ENCODE measurements around the gene TTC9C.
"Not testable (repeated sequence)": the region's sequence is repeated elsewhere in the genome, so short reads cannot be mapped to it uniquely, and the experiment has no call there.

TTC9C gene

DNA sequence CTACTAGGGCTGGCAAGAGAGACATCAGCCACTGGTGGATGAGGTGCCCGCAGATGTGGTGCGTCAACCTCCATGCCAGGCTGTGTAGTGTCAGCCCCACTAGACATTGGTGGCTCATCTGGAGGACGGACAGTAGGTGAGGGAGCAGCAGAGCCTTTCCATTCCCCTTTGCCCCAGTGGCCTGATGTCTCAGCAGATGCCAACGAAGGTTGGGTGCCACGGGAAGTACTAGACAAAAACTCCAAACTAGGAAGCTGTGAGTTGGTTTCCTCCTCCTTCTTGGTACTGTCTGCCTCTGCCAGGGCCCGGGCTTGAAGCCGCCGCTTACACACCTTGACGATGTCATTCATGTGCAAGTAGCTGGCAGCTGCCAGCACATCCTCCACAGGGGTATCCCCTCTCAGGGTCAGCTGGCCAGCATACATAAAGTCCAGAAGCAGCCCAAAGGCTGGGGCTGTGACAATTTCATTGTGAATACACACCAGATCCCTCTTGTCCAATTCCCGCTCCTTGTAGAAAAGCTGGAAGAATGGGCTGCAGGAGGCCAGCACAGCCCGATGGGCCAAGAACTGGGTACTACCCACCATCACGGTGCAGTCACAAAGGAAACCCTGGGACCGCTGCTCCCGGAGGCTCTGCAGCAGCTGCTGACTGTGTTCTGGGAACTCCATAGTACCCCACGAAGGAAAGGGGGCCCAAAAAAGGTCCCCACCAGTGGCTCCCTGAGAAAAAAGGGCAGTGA is 24.9 kb downstream of the TTC9C start:
- no peak for DNase-seq

DNA sequence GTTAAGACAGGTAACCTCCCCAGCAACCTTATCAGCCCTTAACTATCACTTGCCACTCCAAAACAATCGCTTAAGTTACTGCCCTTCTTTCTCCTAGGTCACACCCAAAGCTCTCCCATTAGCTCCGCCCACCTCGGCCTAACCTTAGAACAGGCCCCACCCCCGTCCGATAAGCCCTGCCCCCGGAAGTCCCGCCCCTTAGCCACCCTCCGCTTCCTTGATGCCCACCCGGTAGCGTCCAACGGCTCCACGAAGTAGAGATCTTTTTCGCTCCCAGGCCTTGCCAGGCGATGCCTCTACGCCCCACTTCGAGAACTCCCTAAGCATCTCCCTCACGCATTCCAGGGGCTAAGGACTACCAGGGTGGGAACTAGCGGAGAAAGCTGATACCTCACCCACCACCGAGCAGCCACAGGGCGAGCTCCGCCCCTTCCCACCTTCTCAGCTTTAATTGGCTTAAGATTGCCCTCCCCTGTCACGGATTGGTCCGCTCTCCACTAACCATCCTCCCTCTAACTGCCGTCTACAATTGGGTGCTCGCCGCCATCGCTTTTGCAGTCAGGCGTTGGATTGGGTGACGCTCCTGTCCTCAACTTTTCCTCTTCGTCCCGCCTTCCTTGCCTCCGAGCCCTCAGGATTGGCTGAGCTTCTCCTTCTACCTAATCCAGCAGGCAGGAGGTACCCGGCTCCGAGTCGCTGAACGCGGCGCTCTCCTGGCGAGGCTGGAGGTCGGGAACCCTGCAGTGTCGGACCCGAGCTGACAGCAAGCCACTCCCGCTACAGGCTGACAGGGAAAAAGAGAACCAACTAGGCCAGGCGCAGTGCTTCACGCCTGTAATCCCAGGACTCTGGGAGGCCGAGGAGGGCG is 25.7 kb downstream of the TTC9C start, which contains the start of gene ZBTB3:
TSS of gene ZBTB3 (minus strand) at position 425 of the 868 bp plus-strand sequence. CDS start 496 bp downstream, outside the sequence.
- peak; percentile 99 for DNase-seq

DNA sequence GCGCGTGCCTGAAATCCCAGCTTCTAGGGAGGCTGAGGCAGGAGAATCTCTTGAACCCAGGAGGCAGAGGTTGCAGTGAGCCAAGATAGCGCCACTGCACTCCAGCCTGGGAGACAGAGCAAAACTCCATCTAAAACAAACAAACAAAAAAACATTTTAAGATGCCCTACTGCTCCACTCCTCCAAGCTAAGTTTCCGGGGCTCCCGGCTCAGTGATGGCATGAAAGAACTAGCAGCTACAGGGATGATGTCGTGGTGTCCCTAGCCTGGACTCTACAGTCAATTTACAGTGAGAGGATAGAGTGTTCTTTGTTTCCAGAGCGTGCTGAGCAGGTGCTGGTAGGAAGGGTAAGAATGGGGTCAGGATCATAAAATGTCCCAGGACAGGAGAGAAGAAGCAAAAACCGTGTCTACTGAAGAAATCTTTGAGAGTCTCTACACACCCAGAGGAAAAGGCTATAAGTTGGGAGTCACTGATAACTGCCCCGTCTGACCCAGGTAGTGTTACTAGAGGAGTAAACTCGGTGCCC is 26.9 kb downstream of the TTC9C start:
- no peak for DNase-seq

DNA sequence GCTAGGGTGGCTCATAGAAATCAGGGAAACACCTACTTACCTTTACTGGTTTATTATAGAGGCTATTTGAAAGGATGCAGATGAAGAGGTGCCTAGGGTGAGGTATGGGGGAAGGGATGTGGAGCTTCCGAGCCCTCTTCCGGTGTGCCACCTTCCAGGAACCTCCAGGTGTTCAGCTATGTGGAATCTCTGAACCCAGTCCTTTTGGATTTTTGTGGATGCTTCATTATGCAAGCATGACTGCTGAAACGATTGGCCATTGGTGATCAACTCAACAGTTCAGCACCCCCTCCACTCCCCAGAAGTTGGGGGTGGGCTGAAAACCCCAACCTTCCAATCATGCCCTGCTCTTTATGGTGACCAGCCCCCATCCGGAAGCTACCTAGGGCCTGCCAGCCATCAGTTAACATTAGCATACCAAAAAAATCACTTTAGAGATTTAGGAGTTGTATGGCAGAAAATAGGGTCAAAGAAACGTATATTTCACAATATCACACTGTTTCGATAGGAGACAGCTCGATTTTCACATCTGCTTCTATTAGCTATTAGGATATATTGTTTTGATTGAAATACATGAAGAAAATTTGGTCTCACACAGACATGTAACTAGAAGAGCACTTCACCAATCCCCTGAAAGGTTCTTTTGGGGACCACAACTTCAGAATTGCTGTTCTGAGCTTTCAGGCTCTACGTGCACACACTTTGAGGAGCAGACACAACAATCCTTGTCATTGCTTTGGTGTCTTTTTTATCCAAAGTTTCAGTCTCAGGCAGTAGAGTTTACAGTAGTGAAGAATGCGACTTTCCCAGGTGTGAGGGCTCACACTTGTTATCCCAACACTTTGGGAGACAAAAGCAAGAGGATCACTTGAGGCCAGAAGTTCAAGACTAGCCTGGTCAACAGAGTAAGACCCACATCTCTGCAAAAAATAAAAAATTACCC is 29.8 kb downstream of the TTC9C start:
- DNase-seq = no peak

DNA sequence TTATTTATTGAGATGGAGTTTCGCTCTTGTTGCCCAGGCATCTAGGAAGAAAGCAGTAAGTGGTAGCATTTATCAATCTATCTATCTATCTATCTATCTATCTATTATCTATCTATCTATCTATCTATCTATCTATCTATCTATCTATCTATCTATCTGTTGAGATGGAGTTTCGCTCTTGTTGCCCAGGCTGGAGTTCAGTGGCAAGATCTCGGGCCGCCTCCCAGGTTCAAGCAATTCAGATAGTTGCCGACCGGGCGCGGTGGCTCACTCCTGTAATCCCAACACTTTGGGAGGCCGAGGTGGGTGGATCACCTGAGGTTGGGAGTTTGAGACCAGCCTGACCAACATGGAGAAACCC is 32.6 kb downstream of the TTC9C start:
- not testable (repeated sequence) for DNase-seq

DNA sequence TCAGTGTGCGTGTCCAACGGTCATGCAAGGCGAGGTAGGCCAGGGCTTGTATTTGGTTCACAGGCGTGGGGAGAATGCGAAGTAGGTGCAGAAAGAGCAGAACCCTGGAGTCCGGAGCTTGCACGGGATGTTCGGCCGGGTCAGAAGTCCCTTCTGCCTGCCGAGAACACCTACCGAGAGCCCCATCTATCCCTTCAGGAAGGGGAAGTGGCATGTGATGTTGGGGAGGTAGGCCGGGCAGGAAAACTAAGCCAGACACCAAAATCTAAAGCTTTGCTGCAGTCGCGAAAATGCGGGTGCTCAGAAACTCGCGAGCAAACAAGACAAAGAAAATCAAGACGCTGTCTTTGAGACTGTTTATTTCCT is 42.5 kb downstream of the TTC9C start:
- no peak for DNase-seq

DNA sequence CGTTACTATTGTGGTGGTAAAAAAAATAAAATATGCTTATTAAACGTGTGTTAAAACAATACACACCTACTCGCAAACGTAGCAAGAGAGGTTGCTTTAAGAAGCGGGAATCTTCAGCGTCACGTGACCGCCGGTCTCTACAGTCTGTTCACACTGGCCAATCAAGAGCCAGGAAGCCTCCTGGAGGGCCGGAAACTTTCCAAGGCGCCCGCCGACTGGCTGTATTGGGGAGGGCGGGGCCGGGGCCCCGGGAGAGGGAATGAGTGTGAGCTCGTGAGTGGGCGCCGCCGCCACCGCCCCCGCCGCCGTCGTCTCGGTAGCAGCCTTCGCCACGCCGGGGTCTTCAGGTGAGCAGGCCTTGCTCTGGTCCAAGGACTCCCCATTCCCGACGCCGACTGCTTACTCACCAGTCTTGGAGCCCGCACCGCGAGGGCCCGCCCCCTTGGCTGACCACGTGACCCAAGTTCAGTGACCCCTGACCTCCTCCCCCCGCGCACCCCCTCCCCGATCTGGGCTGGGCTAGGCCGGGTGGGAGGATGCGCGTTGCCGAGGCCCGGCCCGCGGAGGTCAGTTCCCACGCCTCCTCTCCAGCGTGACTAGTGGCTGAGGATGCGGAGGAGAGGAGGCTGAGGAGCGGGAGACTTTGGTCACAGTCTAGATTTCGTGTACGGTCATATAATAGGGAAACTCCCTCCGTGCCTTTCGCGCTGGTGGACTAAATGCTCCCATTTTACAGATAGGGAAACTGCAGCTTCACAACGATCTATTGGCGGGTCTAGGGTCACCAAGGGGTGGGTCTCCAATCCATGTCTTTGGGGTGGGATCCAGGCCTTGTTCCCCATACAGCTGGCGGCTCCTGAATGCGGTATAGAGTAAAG is 43.1 kb downstream of the TTC9C start, which contains the start of gene TAF6L:
TSS of gene TAF6L (plus strand) at position 253 of the 878 bp plus-strand sequence. CDS start 4,388 bp downstream, outside the sequence.
- DNase-seq = peak; percentile 98

DNA sequence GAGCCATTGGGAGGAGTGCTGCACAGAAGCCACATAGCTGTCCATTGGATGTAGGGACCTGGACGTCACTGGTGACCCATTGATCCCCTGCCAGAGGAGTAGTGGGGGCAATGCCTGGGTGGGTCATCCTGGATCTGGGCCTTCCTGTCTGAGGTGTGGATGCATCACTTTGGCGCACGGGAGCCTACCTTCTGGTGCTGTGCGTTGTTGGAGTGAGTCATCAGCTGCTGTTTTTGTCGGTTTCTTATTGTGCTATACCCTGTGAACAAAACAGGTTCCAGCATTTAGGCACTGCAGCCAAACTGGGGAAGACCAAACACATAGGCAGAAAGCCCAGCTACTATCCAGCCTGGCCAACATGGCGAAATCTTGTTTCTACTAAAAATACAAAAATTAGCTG is 46.1 kb downstream of the TTC9C start:
- DNase-seq = no peak

DNA sequence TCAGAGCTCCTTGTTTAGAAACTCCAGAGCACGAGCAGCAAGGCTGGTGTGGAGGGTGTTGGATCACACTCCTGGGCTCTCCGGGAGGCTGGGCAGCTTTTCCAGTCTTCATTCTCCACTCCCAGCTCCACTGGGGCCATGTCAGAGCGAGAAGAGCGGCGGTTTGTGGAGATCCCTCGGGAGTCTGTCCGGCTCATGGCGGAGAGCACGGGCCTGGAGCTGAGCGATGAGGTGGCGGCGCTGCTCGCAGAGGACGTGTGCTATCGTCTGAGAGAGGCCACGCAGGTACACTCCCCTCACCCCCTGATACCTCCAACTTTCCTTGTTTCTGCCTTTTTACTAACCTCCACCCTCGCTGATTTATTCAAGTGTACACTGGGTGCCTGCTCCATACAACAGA is 47.4 kb downstream of the TTC9C start:
- DNase-seq = no peak

DNA sequence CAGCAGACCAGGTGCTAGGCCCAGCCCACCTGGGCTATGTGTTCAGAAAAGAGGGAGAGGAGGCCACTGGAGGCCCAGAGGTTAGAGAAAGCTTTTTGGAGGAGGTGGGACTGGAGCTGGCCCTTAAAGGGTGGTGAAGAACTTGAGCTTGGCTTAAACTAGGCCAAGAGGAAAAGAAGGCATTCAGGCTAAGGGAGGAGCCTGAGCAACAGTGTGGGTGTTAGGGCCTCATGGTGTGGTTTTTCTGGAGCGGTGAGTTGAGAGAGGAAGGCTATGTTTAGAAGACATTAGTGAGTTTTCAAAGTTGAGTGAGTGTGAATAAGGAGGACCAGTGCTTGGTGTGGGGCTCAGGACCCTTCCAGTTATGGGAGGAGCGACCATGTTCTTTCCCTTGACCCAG is 49.1 kb downstream of the TTC9C start:
- DNase-seq = no peak

DNA sequence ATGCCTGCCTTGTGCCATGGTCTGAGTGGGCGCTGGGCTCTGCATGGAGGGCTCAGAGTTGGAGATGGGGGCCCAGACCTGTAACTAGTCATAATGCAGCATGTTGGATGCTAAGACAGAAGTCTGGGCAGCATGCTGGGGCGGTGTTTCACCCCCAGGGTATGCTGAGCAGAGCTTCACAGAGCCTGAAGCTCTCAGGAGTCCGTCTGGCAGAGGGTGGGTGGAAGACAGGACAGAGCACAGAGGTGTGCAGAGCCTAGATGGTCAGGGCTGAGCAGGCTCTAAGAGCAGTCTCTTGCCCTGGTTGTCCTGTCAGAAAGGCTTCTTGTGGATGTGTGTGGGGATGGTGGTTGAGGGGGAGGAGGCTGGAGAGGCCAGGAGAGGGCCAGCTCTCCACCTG is 50.2 kb downstream of the TTC9C start:
- DNase-seq = no peak

DNA sequence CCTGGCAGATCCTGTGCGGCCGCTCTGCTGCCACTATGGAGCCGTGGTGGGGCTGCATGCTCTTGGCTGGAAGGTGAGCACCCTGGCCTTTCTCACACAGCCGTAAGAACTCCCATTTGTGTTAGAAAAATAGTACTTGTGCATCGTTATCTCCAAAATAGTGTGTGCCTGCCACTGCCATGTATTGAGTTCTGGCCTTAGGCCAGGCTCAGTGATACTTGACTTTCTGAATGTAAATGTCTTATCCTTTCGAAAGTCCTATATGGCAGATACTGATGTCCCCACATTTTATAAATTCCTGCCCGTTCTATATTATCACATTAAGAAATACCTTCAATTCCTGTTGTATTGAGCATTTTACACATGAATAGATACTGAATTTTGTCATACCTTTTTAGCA is 54.5 kb downstream of the TTC9C start:
- DNase-seq = no peak

DNA sequence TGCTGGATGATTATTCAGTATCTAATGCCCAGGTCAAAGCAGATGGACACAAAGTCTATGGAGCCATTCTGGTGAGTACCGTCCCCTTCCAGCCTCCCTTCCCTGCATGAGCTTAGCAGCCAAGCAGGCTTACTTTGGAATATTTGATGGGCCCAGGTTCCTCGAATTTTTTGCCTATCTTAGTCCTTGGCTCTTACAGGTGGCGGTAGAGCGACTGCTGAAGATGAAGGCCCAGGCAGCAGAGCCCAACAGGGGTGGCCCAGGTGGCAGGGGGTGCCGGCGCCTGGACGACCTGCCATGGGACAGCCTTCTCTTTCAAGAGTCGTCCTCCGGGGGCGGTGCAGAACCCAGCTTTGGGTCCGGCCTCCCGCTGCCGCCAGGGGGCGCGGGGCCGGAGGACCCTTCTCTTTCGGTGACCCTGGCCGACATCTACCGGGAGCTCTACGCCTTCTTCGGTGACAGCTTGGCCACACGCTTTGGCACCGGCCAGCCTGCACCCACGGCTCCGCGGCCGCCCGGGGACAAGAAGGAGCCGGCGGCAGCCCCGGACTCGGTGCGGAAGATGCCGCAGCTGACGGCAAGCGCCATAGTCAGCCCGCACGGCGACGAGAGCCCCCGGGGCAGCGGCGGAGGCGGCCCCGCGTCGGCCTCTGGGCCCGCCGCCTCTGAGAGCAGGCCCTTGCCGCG is 58.2 kb downstream of the TTC9C start:
- peak; percentile 72 for DNase-seq

DNA sequence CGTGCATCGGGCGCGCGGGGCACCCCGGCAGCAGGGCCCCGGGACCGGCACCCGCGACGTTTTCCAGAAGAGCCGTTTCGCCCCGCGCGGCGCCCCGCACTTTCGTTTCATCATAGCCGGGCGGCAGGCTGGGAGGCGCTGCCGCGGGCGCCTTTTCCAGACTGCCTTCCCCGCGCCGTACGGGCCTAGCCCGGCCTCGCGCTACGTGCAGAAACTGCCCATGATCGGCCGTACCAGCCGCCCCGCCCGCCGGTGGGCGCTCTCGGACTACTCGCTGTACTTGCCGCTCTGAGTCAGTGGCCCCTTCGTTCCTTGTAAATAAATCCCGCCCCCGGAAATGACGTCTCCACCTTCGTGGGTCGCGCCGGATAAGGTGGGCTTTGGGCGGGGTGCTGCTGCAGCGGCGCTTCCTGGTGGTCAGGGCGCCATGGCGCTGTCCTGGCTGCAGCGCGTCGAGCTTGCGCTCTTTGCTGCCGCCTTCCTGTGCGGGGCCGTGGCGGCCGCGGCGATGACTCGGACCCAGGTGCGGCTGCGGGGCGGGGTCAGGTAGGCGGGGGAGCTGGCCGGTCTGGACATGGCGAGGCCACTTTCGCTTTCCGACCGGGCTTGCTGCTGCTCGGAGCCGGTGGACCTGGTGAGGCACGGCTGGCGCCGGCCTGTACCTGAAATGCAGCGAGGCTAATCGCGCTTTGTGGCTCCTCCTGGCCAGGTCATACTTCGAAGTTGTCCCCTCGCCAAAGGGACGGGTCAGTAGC is 58.9 kb downstream of the TTC9C start, which contains the start of gene TMEM179B:
TSS of gene TMEM179B (plus strand) at position 398 of the 755 bp plus-strand sequence. CDS start at position 428, 30 bp downstream.
- peak; percentile 99 for DNase-seq

All from NCI-H2029 (cell line).